ENCODE results near the gene SHISAL2A.

Gene SHISAL2A

GRCh38 chr1:52632732-52633290, at the start of gene SHISAL2A:
TSS of gene SHISAL2A (plus strand) at chr1:52633168. CDS start at chr1:52633494, 326 bp downstream.
- peak; percentile 50 to 60 for ATAC-seq

GRCh38 chr1:52585474-52585873, 47.5 kb upstream of the SHISAL2A start:
- ATAC-seq = no peak

GRCh38 chr1:52588027-52588426, 44.9 kb upstream of the SHISAL2A start:
- no peak for ATAC-seq

- ATAC-seq = no peak
These were observed 44.4 kb upstream of the SHISAL2A start for GRCh38 chr1:52588535-52588934.

- no peak for ATAC-seq
These were observed 42.7 kb upstream of the SHISAL2A start for GRCh38 chr1:52590266-52590665.

GRCh38 chr1:52592637-52593323, 40.2 kb upstream of the SHISAL2A start:
- ATAC-seq = no peak

GRCh38 chr1:52593495-52593894, 39.5 kb upstream of the SHISAL2A start:
- ATAC-seq = no peak

GRCh38 chr1:52595061-52595460, 37.9 kb upstream of the SHISAL2A start:
- no peak for ATAC-seq

GRCh38 chr1:52597912-52598311, 35.1 kb upstream of the SHISAL2A start:
- no peak for ATAC-seq

GRCh38 chr1:52598729-52599128, 34.2 kb upstream of the SHISAL2A start:
- no peak for ATAC-seq

GRCh38 chr1:52599236-52599635, 33.7 kb upstream of the SHISAL2A start:
- ATAC-seq = no peak

- no peak for ATAC-seq
These were observed 32.3 kb upstream of the SHISAL2A start for GRCh38 chr1:52600533-52601179.

GRCh38 chr1:52601519-52601918, 31.4 kb upstream of the SHISAL2A start:
- ATAC-seq = no peak

- ATAC-seq = peak; percentile 53 to 67
These were observed 30.7 kb upstream of the SHISAL2A start, which contains the start of gene GPX7 for GRCh38 chr1:52601991-52602855. TSS of gene GPX7 (plus strand) at chr1:52602371. CDS start at chr1:52602410, 39 bp downstream.

GRCh38 chr1:52602856-52603600, 29.9 kb upstream of the SHISAL2A start:
- peak; percentile 12 to 31 for ATAC-seq

GRCh38 chr1:52603630-52604029, 29.3 kb upstream of the SHISAL2A start:
- no peak for ATAC-seq

GRCh38 chr1:52604063-52604770, 28.8 kb upstream of the SHISAL2A start:
- ATAC-seq = peak in 1 of 2 donors; percentile 16

- no peak for ATAC-seq
These were observed 19.2 kb upstream of the SHISAL2A start for GRCh38 chr1:52613636-52614373.

GRCh38 chr1:52614671-52615070, 18.3 kb upstream of the SHISAL2A start:
- ATAC-seq = no peak

GRCh38 chr1:52615489-52616042, 17.4 kb upstream of the SHISAL2A start:
- ATAC-seq = no peak

Measured in activated CD4-positive, CD25-positive, alpha-beta regulatory T cell treated with anti-CD3 and anti-CD28 coated beads, Interleukin-2, amount 50 U/mL, for 24 hours (primary cell).